ENCODE data around the gene SMIM10L1. TPM values are rescaled to one million over a fixed set of nuclear protein-coding genes. Genes with fewer than 3 reads are reported as not detected.

SMIM10L1 gene
- total RNA-seq, 5 donors from 2014 or later (not counting 1 experiment from before 2014, with no cell fraction given), result 8.8 to 10.2 (median 9.7) TPM

DNA sequence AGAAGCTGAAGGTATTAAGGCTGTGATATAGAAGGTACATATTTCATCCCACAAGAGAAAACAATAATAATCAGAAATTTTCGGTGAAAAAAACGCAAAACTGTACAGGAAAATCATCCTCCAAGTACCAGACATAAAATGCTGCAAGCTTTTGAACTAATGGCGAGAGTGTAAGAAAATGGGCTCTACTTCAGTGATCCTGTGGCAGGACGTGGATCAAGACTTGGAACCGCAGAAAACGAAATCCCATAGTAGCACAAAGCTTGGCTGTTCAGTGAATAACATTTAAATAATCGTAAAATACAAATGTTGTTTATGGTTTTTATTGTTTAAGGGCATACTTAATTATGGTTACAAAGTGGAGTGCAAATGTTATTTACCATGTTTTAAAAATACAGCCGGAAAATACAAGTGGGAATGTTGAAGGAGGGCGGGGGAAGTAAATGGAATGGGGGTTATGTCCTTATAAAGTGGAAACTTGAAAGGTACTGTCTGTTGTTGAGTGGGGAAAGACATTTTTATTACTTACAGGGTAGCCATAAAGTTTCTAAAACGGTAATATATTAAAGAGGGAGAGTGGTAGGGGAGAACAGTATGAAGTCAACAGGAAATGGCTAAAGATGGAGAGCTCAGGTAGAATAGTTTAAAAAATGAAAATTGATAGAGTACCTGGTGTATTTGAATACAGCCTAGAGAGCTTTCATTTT lies 1.1 kb downstream of the SMIM10L1 start:
- Mint-ChIP-seq H3K36me3 (peaks cover 41% of the 10 kb centered on the region), H3K27me3 (no peaks in the 10 kb centered on the region), H3K27ac (peak overlapping the region; percentile 97 to 99), H3K9me3 (peaks cover 0 to 3% (median 0%) of the 10 kb centered on the region in 3 donors), H3K4me3 (peak overlapping the region; percentile 96 to 99 (median 99)), H3K4me1 (peaks cover 63 to 73% (median 65%) of the 10 kb centered on the region in 3 donors)
- Histone ChIP-seq H3K4me3 (ENCODE audit: control insufficient read depth in 1 of 2, extremely low read depth in 1 of 2, low read length in 1 of 2) (peak overlapping the region; percentile 62 to 90), H3K9me3 (no peaks in the 10 kb centered on the region), H3K27ac (ENCODE audit: low read length) (peak overlapping the region; percentile 73), H3K36me3 (ENCODE audit: control insufficient read depth in 2 of 2, extremely low read depth in 1 of 2, insufficient read depth in 1 of 2, low read length in 1 of 2) (peaks cover 0 to 7% of the 10 kb centered on the region in 2 donors), H3K4me1 (ENCODE audit: control insufficient read depth in 1 of 2, extremely low read depth in 1 of 2, insufficient read depth in 2 of 2, low read length in 2 of 2) (peaks cover 13 to 22% of the 10 kb centered on the region in 2 experiments), H3K27me3 (replicated peaks in 1 of 2; ENCODE audit: control insufficient read depth in 2 of 2, extremely low read depth in 1 of 2, insufficient read depth in 2 of 2, low read length in 1 of 2) (no peaks in the 10 kb centered on the region)
- ChIA-PET CTCF (interaction anchor here (1.1 to 1.6 kb wide), 3 partner anchors 9 to 374 kb away, joined by 4 to 8 read pairs (median 4); no protein-coding TSS in a partner anchor), POLR2A (interaction anchor here (0.5 to 1.8 kb wide), 8 partner anchors 16 to 449 kb away, joined by 3 to 5 read pairs (median 4); no protein-coding TSS in a partner anchor)
- peak in 1 of 35 experiments; percentile 17 for DNase-seq
- no peak for ATAC-seq (replicated peaks in 1 of 4)
- 20% methylated on average over 1 of the region's 10 CpGs for WGBS (ENCODE audit: insufficient coverage)

GRCh38 chr12:11174022-11174421 lies 3.0 kb downstream of the SMIM10L1 start:
- ChIA-PET CTCF (interaction anchor here in 1 of 2 donors (0.6 to 0.8 kb wide), 2 partner anchors 403 to 1739 kb away, joined by 3 to 5 read pairs; no protein-coding TSS in a partner anchor), POLR2A (no interaction called here)
- H3K27me3 ChIP-seq (replicated peaks in 1 of 2; ENCODE audit: control insufficient read depth in 2 of 2, extremely low read depth in 1 of 2, insufficient read depth in 2 of 2, low read length in 1 of 2), result no peaks in the 10 kb centered on the region
- ATAC-seq (replicated peaks in 1 of 4) (no peak), DNase-seq (no peak)
- H3K27me3 Mint-ChIP-seq, result no peaks in the 10 kb centered on the region
- H3K4me1 Mint-ChIP-seq, result peaks cover 44 to 57% (median 50%) of the 10 kb centered on the region in 3 donors
- peaks cover 30% of the 10 kb centered on the region for H3K36me3 Mint-ChIP-seq
- H3K4me3 Mint-ChIP-seq, result no peak overlapping the region
- no peak overlapping the region for H3K4me3 ChIP-seq (ENCODE audit: control insufficient read depth in 1 of 2, extremely low read depth in 1 of 2, low read length in 1 of 2)
- H3K9me3 ChIP-seq, result no peaks in the 10 kb centered on the region
- peaks cover 0 to 4% of the 10 kb centered on the region in 2 donors for H3K36me3 ChIP-seq (ENCODE audit: control insufficient read depth in 2 of 2, extremely low read depth in 1 of 2, insufficient read depth in 1 of 2, low read length in 1 of 2)
- H3K27ac Mint-ChIP-seq, result no peak overlapping the region
- peaks cover 13 to 22% of the 10 kb centered on the region in 2 experiments for H3K4me1 ChIP-seq (ENCODE audit: control insufficient read depth in 1 of 2, extremely low read depth in 1 of 2, insufficient read depth in 2 of 2, low read length in 2 of 2)
- WGBS (ENCODE audit: insufficient coverage), result no CpG with 5 or more reads among the region's 2 CpGs
- H3K27ac ChIP-seq (ENCODE audit: low read length), result no peak overlapping the region
- H3K9me3 Mint-ChIP-seq, result peaks cover 0 to 3% (median 0%) of the 10 kb centered on the region in 3 donors

DNA sequence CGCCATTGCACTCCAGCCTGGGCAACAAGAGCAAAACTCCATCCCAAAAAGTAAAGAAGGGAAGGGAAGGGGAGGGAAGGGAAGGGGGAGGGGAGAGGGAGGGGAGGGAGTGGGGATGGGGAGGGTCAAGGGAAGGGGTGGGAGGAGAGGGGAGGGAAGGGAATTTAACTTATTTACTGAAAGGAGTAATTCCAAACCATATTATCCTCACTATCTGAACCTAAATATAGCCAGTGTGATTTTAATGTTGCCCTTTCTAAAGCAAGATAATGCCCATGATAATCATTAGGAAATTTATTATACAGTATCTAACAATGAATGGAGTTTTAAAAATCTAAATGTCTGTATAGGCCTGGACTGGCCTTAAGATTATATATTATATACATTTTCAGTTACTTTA lies 7.3 kb downstream of the SMIM10L1 start:
- WGBS (ENCODE audit: insufficient coverage), result no CpG with 5 or more reads among the region's 1 CpG
- peaks cover 12 to 19% (median 13%) of the 10 kb centered on the region in 3 donors for H3K4me1 Mint-ChIP-seq
- peaks cover 23% of the 10 kb centered on the region for H3K36me3 Mint-ChIP-seq
- CTCF ChIA-PET, result no interaction called here
- H3K36me3 ChIP-seq (ENCODE audit: control insufficient read depth in 2 of 2, extremely low read depth in 1 of 2, insufficient read depth in 1 of 2, low read length in 1 of 2), result no peaks in the 10 kb centered on the region
- H3K4me3 ChIP-seq (ENCODE audit: control insufficient read depth in 1 of 2, extremely low read depth in 1 of 2, low read length in 1 of 2), result no peak overlapping the region
- H3K27ac ChIP-seq (ENCODE audit: low read length), result no peak overlapping the region
- H3K27ac Mint-ChIP-seq, result no peak overlapping the region
- no peaks in the 10 kb centered on the region for H3K27me3 Mint-ChIP-seq
- no peaks in the 10 kb centered on the region for H3K4me1 ChIP-seq (ENCODE audit: control insufficient read depth in 1 of 2, extremely low read depth in 1 of 2, insufficient read depth in 2 of 2, low read length in 2 of 2)
- H3K27me3 ChIP-seq (replicated peaks in 1 of 2; ENCODE audit: control insufficient read depth in 2 of 2, extremely low read depth in 1 of 2, insufficient read depth in 2 of 2, low read length in 1 of 2), result no peaks in the 10 kb centered on the region
- POLR2A ChIA-PET, result no interaction called here
- no peaks in the 10 kb centered on the region for H3K9me3 ChIP-seq
- H3K4me3 Mint-ChIP-seq, result no peak overlapping the region
- H3K9me3 Mint-ChIP-seq, result no peaks in the 10 kb centered on the region
- ATAC-seq (replicated peaks in 1 of 4) (no peak), DNase-seq (no peak)

- H3K27ac ChIP-seq (ENCODE audit: low read length), result no peak overlapping the region
- Mint-ChIP-seq H3K27ac (no peak overlapping the region), H3K9me3 (no peaks in the 10 kb centered on the region), H3K27me3 (no peaks in the 10 kb centered on the region), H3K4me1 (peaks cover 0 to 2% (median 2%) of the 10 kb centered on the region in 3 donors), H3K4me3 (no peak overlapping the region), H3K36me3 (peaks cover 4% of the 10 kb centered on the region)
- H3K27me3 ChIP-seq (replicated peaks in 1 of 2; ENCODE audit: control insufficient read depth in 2 of 2, extremely low read depth in 1 of 2, insufficient read depth in 2 of 2, low read length in 1 of 2), result no peaks in the 10 kb centered on the region
- H3K4me1 ChIP-seq (ENCODE audit: control insufficient read depth in 1 of 2, extremely low read depth in 1 of 2, insufficient read depth in 2 of 2, low read length in 2 of 2), result no peaks in the 10 kb centered on the region
- ChIA-PET CTCF (no interaction called here), POLR2A (no interaction called here)
- H3K36me3 ChIP-seq (ENCODE audit: control insufficient read depth in 2 of 2, extremely low read depth in 1 of 2, insufficient read depth in 1 of 2, low read length in 1 of 2), result no peaks in the 10 kb centered on the region
- ATAC-seq (replicated peaks in 1 of 4) (no peak), DNase-seq (no peak)
- no peak overlapping the region for H3K4me3 ChIP-seq (ENCODE audit: control insufficient read depth in 1 of 2, extremely low read depth in 1 of 2, low read length in 1 of 2)
- H3K9me3 ChIP-seq, result no peaks in the 10 kb centered on the region
Observed at GRCh38 chr12:11182529-11182928, 11.5 kb downstream of the SMIM10L1 start.

DNA sequence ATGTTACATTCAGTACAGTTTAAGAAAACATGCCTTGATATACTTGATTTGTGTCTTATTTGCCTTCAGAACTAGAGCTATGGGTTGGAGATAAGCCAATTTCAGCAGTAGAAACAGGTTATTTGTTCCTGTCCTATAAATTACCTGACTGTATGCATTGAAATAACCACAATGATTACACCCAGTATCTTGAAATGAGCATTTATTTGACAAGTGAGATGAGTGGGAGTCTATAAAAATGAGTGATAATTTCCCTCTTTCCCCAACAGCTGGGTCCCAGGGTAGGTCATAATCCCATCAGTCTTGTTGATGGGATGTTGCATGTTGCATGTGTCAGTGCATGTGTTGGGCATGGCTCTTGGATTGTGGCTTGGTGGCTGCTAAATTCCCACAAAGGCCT lies 12.0 kb downstream of the SMIM10L1 start:
- Histone ChIP-seq H3K4me1 (ENCODE audit: control insufficient read depth in 1 of 2, extremely low read depth in 1 of 2, insufficient read depth in 2 of 2, low read length in 2 of 2) (no peaks in the 10 kb centered on the region), H3K36me3 (ENCODE audit: control insufficient read depth in 2 of 2, extremely low read depth in 1 of 2, insufficient read depth in 1 of 2, low read length in 1 of 2) (no peaks in the 10 kb centered on the region), H3K4me3 (ENCODE audit: control insufficient read depth in 1 of 2, extremely low read depth in 1 of 2, low read length in 1 of 2) (no peak overlapping the region), H3K27me3 (replicated peaks in 1 of 2; ENCODE audit: control insufficient read depth in 2 of 2, extremely low read depth in 1 of 2, insufficient read depth in 2 of 2, low read length in 1 of 2) (no peaks in the 10 kb centered on the region), H3K27ac (ENCODE audit: low read length) (no peak overlapping the region), H3K9me3 (no peaks in the 10 kb centered on the region)
- ChIA-PET POLR2A (no interaction called here), CTCF (no interaction called here)
- Mint-ChIP-seq H3K27me3 (no peaks in the 10 kb centered on the region), H3K27ac (no peak overlapping the region), H3K36me3 (peaks cover 4% of the 10 kb centered on the region), H3K4me1 (no peaks in the 10 kb centered on the region), H3K4me3 (no peak overlapping the region), H3K9me3 (no peaks in the 10 kb centered on the region)
- DNase-seq (no peak), ATAC-seq (replicated peaks in 1 of 4) (no peak)

GRCh38 chr12:11186837-11187236 lies 15.8 kb downstream of the SMIM10L1 start, which contains the start of gene TAS2R42:
TSS of gene TAS2R42 (minus strand) at chr12:11186937. CDS start at chr12:11186937, 0 bp downstream.
- H3K9me3 Mint-ChIP-seq, result no peaks in the 10 kb centered on the region
- Histone ChIP-seq H3K9me3 (no peaks in the 10 kb centered on the region), H3K4me1 (ENCODE audit: control insufficient read depth in 1 of 2, extremely low read depth in 1 of 2, insufficient read depth in 2 of 2, low read length in 2 of 2) (no peaks in the 10 kb centered on the region), H3K4me3 (ENCODE audit: control insufficient read depth in 1 of 2, extremely low read depth in 1 of 2, low read length in 1 of 2) (no peak within 1 kb of the TSS), H3K27ac (ENCODE audit: low read length) (no peak within 1 kb of the TSS), H3K27me3 (replicated peaks in 1 of 2; ENCODE audit: control insufficient read depth in 2 of 2, extremely low read depth in 1 of 2, insufficient read depth in 2 of 2, low read length in 1 of 2) (no peaks in the 10 kb centered on the region), H3K36me3 (ENCODE audit: control insufficient read depth in 2 of 2, extremely low read depth in 1 of 2, insufficient read depth in 1 of 2, low read length in 1 of 2) (peaks cover 0 to 2% of the 10 kb centered on the region in 2 donors)
- H3K27me3 Mint-ChIP-seq, result no peaks in the 10 kb centered on the region
- ChIA-PET CTCF (no interaction called here), POLR2A (no interaction called here)
- no CpG with 5 or more reads among the region's 2 CpGs for WGBS (ENCODE audit: insufficient coverage)
- H3K36me3 Mint-ChIP-seq, result peaks cover 19% of the 10 kb centered on the region
- no peaks in the 10 kb centered on the region for H3K4me1 Mint-ChIP-seq
- H3K27ac Mint-ChIP-seq, result no peak within 1 kb of the TSS
- DNase-seq (no peak), ATAC-seq (replicated peaks in 1 of 4) (no peak)
- H3K4me3 Mint-ChIP-seq, result no peak within 1 kb of the TSS
